IMR-90 (cell line): ENCODE results near the gene KRT74. TPM values are rescaled to one million over a fixed set of nuclear protein-coding genes. Genes with fewer than 3 reads are reported as not detected.

Source experiments
- ATAC-seq: fragments of 200-7000 bp; cut with Tn5 transposase; 2 replicates; pipeline ENCODE4 v1.9.1; 2020; ENCODE audit warnings: low read depth, mild to moderate bottlenecking, moderate library complexity
- BruUV-seq: library from RNA; stranded (reverse); fragments of 400-500 nt; replicated peaks from 2 replicates; lab custom pipeline; 2021; lab: Mats Ljungman, UMichigan
- CTCF ChIA-PET: fragments of 300-600 bp; formaldehyde crosslinking; extraction: SDS; loops from one replicate; lab custom pipeline; 2021; ENCODE audit warnings: antibody characterized with exemption; lab: Yijun Ruan, JAX
- POLR2A ChIA-PET: fragments of 300-600 bp; sonication (Branson Sonifier 250); formaldehyde crosslinking; loops from one replicate; lab custom pipeline; 2022; ENCODE audit warnings: antibody characterized with exemption; ENCODE audit not compliant: unreplicated experiment; lab: Charles Lee
- DNase-seq: peaks from one replicate; pipeline ENCODE4 v3.0.0; 2013
- H2AFZ ChIP-seq: replicated peaks from 2 replicates; pipeline ENCODE3; 2013; ENCODE audit warnings: low read length, mild to moderate bottlenecking; ENCODE audit not compliant: poor library complexity
- H2AK5ac ChIP-seq: 2 replicates; pipeline ENCODE4 v1.6.1; 2013; ENCODE audit warnings: low read depth, low read length, inconsistent platforms
- H2AK9ac ChIP-seq: replicated peaks from 2 replicates; pipeline ENCODE3; 2013; ENCODE audit warnings: mild to moderate bottlenecking, low read depth, low read length, moderate library complexity; ENCODE audit not compliant: poor library complexity
- H2BK120ac ChIP-seq: 2 replicates; pipeline ENCODE4 v1.6.1; 2013; ENCODE audit warnings: low read depth, low read length, inconsistent platforms
- H2BK15ac ChIP-seq: 3 replicates; pipeline ENCODE4 v1.6.1; 2013; ENCODE audit warnings: low read depth, low read length, inconsistent platforms
- H2BK20ac ChIP-seq: 2 replicates; pipeline ENCODE4 v1.6.1; 2013; ENCODE audit warnings: low read depth, mild to moderate bottlenecking, inconsistent platforms, low read length, moderate library complexity
- H2BK5ac ChIP-seq: 2 replicates; pipeline ENCODE4 v1.6.1; 2013; ENCODE audit warnings: mild to moderate bottlenecking, low read depth, low read length, inconsistent platforms; ENCODE audit not compliant: poor library complexity, severe bottlenecking
- H3K14ac ChIP-seq: replicated peaks from 2 replicates; pipeline ENCODE4 v1.6.1; 2013; ENCODE audit warnings: low read depth, low read length, inconsistent platforms
- H3K18ac ChIP-seq: 2 replicates; pipeline ENCODE4 v1.6.1; 2013; ENCODE audit warnings: low read depth, low read length, control low read depth
- H3K23ac ChIP-seq: 2 replicates; pipeline ENCODE4 v1.6.1; 2013; ENCODE audit warnings: low read depth, low read length, inconsistent platforms
- H3K27ac ChIP-seq: 2 replicates; pipeline ENCODE4 v1.5.1; 2013; ENCODE audit warnings: mild to moderate bottlenecking, control low read depth, low read length; ENCODE audit not compliant: insufficient read depth
- H3K27me3 ChIP-seq: 2 replicates; pipeline ENCODE4 v1.6.1; 2013; ENCODE audit warnings: low read length; ENCODE audit not compliant: control insufficient read depth, insufficient read depth
- H3K36me3 ChIP-seq: 2 replicates; pipeline ENCODE4 v1.6.1; 2013; ENCODE audit warnings: low read length, mixed read lengths; ENCODE audit not compliant: control insufficient read depth, insufficient read depth
- H3K4ac ChIP-seq: 2 replicates; pipeline ENCODE4 v1.6.1; 2013; ENCODE audit warnings: low read depth, low read length, inconsistent platforms
- H3K4me1 ChIP-seq: 2 replicates; pipeline ENCODE4 v1.6.1; 2013; ENCODE audit warnings: low read length, mixed read lengths; ENCODE audit not compliant: control insufficient read depth, insufficient read depth
- H3K4me2 ChIP-seq: 2 replicates; pipeline ENCODE4 v1.6.1; 2013; ENCODE audit warnings: low read depth, mild to moderate bottlenecking, control low read depth, low read length, moderate library complexity
- H3K4me3 ChIP-seq: 2 replicates; pipeline ENCODE4 v1.5.1; 2013; ENCODE audit warnings: low read depth, mild to moderate bottlenecking, control low read depth, low read length, moderate library complexity; ENCODE audit not compliant: insufficient read depth
- H3K56ac ChIP-seq: 2 replicates; pipeline ENCODE4 v1.6.1; 2013; ENCODE audit warnings: low read length, inconsistent platforms; ENCODE audit not compliant: insufficient read depth; ENCODE audit errors: extremely low read depth
- H3K79me1 ChIP-seq, 2 experiments: 2 replicates each; pipeline ENCODE4 v1.6.1; 2013; ENCODE audit warnings: low read length in 2 of 2, inconsistent platforms in 1 of 2, low read depth in 1 of 2
- H3K9ac ChIP-seq: 2 replicates; pipeline ENCODE4 v1.6.1; 2013; ENCODE audit warnings: low read depth, low read length, control low read depth
- H3K9me1 ChIP-seq: 2 replicates; pipeline ENCODE4 v1.6.1; 2013; ENCODE audit warnings: low read length, inconsistent platforms; ENCODE audit not compliant: insufficient read depth
- H3K9me3 ChIP-seq: 2 replicates; pipeline ENCODE4 v1.6.1; 2013; ENCODE audit warnings: low read length; ENCODE audit not compliant: control insufficient read depth, insufficient read depth
- H4K20me1 ChIP-seq: 2 replicates; pipeline ENCODE4 v1.6.1; 2013; ENCODE audit warnings: low read length, inconsistent platforms; ENCODE audit not compliant: insufficient read depth
- H4K5ac ChIP-seq: 2 replicates; pipeline ENCODE4 v1.6.1; 2013; ENCODE audit warnings: mild to moderate bottlenecking, low read depth, low read length, control low read depth
- H4K8ac ChIP-seq, 2 experiments: 2 replicates each; pipeline ENCODE4 v1.6.1; 2013; ENCODE audit warnings: low read depth in 2 of 2, low read length in 2 of 2, control low read depth in 1 of 2, inconsistent platforms in 1 of 2
- H4K91ac ChIP-seq: 2 replicates; pipeline ENCODE4 v1.6.1; 2013; ENCODE audit warnings: low read depth, low read length, inconsistent platforms; ENCODE audit not compliant: insufficient read depth
- BHLHE40 ChIP-seq: fragments of 150-350 bp; IDR thresholded peaks from 2 replicates; pipeline ENCODE4 v1.6.1; 2016; ENCODE audit warnings: mild to moderate bottlenecking, low read depth, low read length
- CEBPB ChIP-seq: IDR thresholded peaks from 2 replicates; pipeline ENCODE4 v1.6.1; 2012; ENCODE audit warnings: low read depth, low read length, improper control_type of control experiment
- CHD1 ChIP-seq: IDR thresholded peaks from 2 replicates; pipeline ENCODE4 v1.6.1; 2012; ENCODE audit warnings: low read depth, low read length, improper control_type of control experiment
- FOS ChIP-seq: fragments of 150-350 bp; IDR thresholded peaks from 2 replicates; pipeline ENCODE4 v1.6.1; 2016; ENCODE audit warnings: low read depth, low read length
- MAFK ChIP-seq: IDR thresholded peaks from 2 replicates; pipeline ENCODE4 v1.6.1; 2012; ENCODE audit warnings: low read depth, low read length, improper control_type of control experiment
- MAZ ChIP-seq: IDR thresholded peaks from 2 replicates; pipeline ENCODE4 v1.6.1; 2012; ENCODE audit warnings: low read depth, mild to moderate bottlenecking, low read length, improper control_type of control experiment, moderate library complexity, borderline replicate concordance
- MXI1 ChIP-seq: IDR thresholded peaks from 2 replicates; pipeline ENCODE4 v1.6.1; 2012; ENCODE audit warnings: low read depth, mild to moderate bottlenecking, low read length, moderate library complexity, borderline replicate concordance
- NFE2L2 ChIP-seq: fragments of 150-350 bp; IDR thresholded peaks from 2 replicates; pipeline ENCODE4 v1.6.1; 2016; ENCODE audit warnings: low read depth, mild to moderate bottlenecking, low read length
- POLR2A ChIP-seq: IDR thresholded peaks from 2 replicates; pipeline ENCODE4 v1.6.1; 2012; ENCODE audit warnings: mild to moderate bottlenecking, low read depth, low read length
- RAD21 ChIP-seq: IDR thresholded peaks from 2 replicates; pipeline ENCODE4 v1.6.1; 2012; ENCODE audit warnings: low read length, improper control_type of control experiment
- RCOR1 ChIP-seq: IDR thresholded peaks from 2 replicates; pipeline ENCODE4 v1.6.1; 2012; ENCODE audit warnings: mild to moderate bottlenecking, low read length, improper control_type of control experiment; ENCODE audit not compliant: insufficient replicate concordance
- RFX5 ChIP-seq: IDR thresholded peaks from 2 replicates; pipeline ENCODE4 v1.8.0; 2012; ENCODE audit warnings: low read depth, mild to moderate bottlenecking, low read length, moderate library complexity
- SMC3 ChIP-seq: fragments of 150-350 bp; IDR thresholded peaks from 2 replicates; pipeline ENCODE4 v1.6.1; 2016; ENCODE audit warnings: low read depth, mild to moderate bottlenecking, antibody characterized with exemption, low read length, moderate library complexity
- WGBS, 2 experiments: methylation state at CpG; one replicate each; pipeline versions ENCODE4 v1.1.5 to v1.1.7; 2013; ENCODE audit warnings: missing lambda C conversion rate in 2 of 2; ENCODE audit not compliant: insufficient read length in 1 of 2; ENCODE audit errors: extremely low coverage in 2 of 2; 5-methylcytosine and 5-hydroxymethylcytosine counted together
- dilution Hi-C: fragments of 300-500 bp; cut with HindIII; formaldehyde crosslinking; loops from one replicate; pipeline ENCODE4 v1.14.3; 2018; ENCODE audit warnings: low sequenced_read_pairs; ENCODE audit not compliant: unreplicated experiment
- in situ Hi-C: fragments of 300-500 bp; cut with MboI; formaldehyde crosslinking; loops from 3 replicates; pipeline ENCODE4 v1.14.3; 2019; ENCODE audit warnings: low sequenced_read_pairs, inconsistent platforms, mixed read lengths
- intact Hi-C: fragments of 100-400 bp; cut with micrococcal nuclease; formaldehyde crosslinking; loops from 2 replicates; pipeline ENCODE4 v1.10.0; 2022
- polyA plus RNA-seq, 3 experiments: library from polyadenylated mRNA; depleted of rRNA; stranded (reverse); fragments of >200 nt; gene quantifications; 2 replicates each; pipeline ENCODE4 v1.2.3, GENCODE V29; 2012; ENCODE audit warnings: low replicate concordance in 1 of 3
- total RNA-seq: library from RNA; depleted of rRNA; stranded (reverse); fragments of >200 nt; gene quantifications from 2 replicates; pipeline ENCODE4 v1.2.3, GENCODE V29; 2012
- TF ChIP-seq, protein P1 (sequence below): fragments of 150-350 bp; IDR thresholded peaks from 2 replicates; pipeline ENCODE4 v1.6.1; 2016; ENCODE audit warnings: low read depth, mild to moderate bottlenecking, low read length, moderate library complexity, borderline replicate concordance
- TF ChIP-seq, protein P2 (sequence below): fragments of 150-350 bp; IDR thresholded peaks from 2 replicates; pipeline ENCODE4 v1.6.1; 2017; ENCODE audit warnings: mild to moderate bottlenecking, antibody characterized with exemption, low read length, low read depth
- TF ChIP-seq, protein P3 (sequence below): conservative IDR thresholded peaks from 2 replicates; pipeline ENCODE4 v1.5.1; 2012; ENCODE audit warnings: mild to moderate bottlenecking, low read depth, low read length, improper control_type of control experiment

The KRT74 gene
- total and polyA plus RNA-seq, 2 of the 4 experiments (the other 2 are of a cell fraction) = not detected

DNA sequence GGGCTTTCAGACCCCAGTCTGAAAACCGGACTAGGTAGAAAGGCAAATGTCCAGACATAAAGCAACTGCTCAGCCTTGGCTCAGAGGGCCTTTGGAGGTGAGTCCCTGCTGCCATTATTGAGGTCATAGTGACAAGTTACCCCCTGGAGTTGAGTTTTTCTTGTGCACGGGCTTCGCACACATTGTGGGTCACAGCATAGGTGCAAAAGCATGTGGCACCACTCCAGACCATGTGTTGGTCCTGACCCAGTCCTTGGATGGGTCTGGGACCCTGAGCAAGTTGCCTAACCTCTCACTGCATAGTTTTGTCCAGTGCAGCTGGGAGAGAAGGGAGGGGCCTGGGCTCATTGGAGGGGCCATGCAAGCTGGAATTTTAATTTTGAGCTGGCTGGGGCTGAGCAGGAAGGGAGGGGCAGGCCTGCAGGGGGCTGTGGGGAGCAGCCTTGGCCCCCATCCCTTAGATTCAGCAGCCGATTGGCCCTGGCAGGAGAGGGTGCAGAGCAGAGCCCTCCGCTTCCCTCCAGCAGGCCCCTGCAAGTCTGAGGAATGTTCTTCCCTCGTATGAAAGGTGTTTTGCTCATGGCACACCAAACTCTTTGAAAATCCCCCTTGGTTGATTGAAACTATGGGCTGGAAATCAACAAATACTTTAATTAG lies 49.3 kb downstream of the KRT74 start:
- H3K4me3 ChIP-seq = no peak overlapping the region
- TF ChIP-seq NFE2L2 (no peak), POLR2A (no peak), MAZ (no peak), FOS (no peak), CHD1 (no peak), SMC3 (no peak), RFX5 (no peak), CEBPB (no peak), RAD21 (no peak), MXI1 (no peak), RCOR1 (no peak), MAFK (no peak), BHLHE40 (no peak)
- TF ChIP-seq, protein P1, sequence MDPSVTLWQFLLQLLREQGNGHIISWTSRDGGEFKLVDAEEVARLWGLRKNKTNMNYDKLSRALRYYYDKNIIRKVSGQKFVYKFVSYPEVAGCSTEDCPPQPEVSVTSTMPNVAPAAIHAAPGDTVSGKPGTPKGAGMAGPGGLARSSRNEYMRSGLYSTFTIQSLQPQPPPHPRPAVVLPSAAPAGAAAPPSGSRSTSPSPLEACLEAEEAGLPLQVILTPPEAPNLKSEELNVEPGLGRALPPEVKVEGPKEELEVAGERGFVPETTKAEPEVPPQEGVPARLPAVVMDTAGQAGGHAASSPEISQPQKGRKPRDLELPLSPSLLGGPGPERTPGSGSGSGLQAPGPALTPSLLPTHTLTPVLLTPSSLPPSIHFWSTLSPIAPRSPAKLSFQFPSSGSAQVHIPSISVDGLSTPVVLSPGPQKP = no peak
- TF ChIP-seq, protein P2, sequence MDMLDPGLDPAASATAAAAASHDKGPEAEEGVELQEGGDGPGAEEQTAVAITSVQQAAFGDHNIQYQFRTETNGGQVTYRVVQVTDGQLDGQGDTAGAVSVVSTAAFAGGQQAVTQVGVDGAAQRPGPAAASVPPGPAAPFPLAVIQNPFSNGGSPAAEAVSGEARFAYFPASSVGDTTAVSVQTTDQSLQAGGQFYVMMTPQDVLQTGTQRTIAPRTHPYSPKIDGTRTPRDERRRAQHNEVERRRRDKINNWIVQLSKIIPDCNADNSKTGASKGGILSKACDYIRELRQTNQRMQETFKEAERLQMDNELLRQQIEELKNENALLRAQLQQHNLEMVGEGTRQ = no peak
- TF ChIP-seq, protein P3, sequence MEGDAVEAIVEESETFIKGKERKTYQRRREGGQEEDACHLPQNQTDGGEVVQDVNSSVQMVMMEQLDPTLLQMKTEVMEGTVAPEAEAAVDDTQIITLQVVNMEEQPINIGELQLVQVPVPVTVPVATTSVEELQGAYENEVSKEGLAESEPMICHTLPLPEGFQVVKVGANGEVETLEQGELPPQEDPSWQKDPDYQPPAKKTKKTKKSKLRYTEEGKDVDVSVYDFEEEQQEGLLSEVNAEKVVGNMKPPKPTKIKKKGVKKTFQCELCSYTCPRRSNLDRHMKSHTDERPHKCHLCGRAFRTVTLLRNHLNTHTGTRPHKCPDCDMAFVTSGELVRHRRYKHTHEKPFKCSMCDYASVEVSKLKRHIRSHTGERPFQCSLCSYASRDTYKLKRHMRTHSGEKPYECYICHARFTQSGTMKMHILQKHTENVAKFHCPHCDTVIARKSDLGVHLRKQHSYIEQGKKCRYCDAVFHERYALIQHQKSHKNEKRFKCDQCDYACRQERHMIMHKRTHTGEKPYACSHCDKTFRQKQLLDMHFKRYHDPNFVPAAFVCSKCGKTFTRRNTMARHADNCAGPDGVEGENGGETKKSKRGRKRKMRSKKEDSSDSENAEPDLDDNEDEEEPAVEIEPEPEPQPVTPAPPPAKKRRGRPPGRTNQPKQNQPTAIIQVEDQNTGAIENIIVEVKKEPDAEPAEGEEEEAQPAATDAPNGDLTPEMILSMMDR = no peak
- no peak overlapping the region for H2AK9ac ChIP-seq
- H3K79me1 ChIP-seq = no peaks in the 10 kb centered on the region
- no peak overlapping the region for H3K23ac ChIP-seq
- POLR2A ChIA-PET = no interaction called here
- no peak overlapping the region for H3K9ac ChIP-seq
- peaks cover 40% of the 10 kb centered on the region for H3K27me3 ChIP-seq
- H4K91ac ChIP-seq = no peak overlapping the region
- no peak overlapping the region for H2AK5ac ChIP-seq
- H2BK20ac ChIP-seq = no peak overlapping the region
- DNase-seq = no peak
- no CpG with 5 or more reads among the region's 6 CpGs for WGBS, 2 experiments
- no TSS peak for BruUV-seq
- H3K56ac ChIP-seq = no peak overlapping the region
- no peaks in the 10 kb centered on the region for H3K36me3 ChIP-seq
- no peak overlapping the region for H4K5ac ChIP-seq
- intact Hi-C loops (no loop called here), in situ Hi-C loops (no loop called here), dilution Hi-C loops (no loop called here)
- H4K8ac ChIP-seq = no peak overlapping the region
- no peaks in the 10 kb centered on the region for H3K9me1 ChIP-seq
- H2BK120ac ChIP-seq = no peak overlapping the region
- no peak overlapping the region for H2BK5ac ChIP-seq
- ATAC-seq = no peak
- no peaks in the 10 kb centered on the region for H3K9me3 ChIP-seq
- no peak overlapping the region for H2BK15ac ChIP-seq
- no peak overlapping the region for H2AFZ ChIP-seq
- no peak overlapping the region for H3K4me2 ChIP-seq
- H4K20me1 ChIP-seq = no peaks in the 10 kb centered on the region; the same call in 1 of the 2 replicates
- no peak overlapping the region for H3K18ac ChIP-seq
- no peak overlapping the region for H3K27ac ChIP-seq
- H3K4me1 ChIP-seq = no peaks in the 10 kb centered on the region
- no peak overlapping the region for H3K14ac ChIP-seq
- no peak overlapping the region for H3K4ac ChIP-seq
- CTCF ChIA-PET = no interaction called here
